HepG2 (cell line): ENCODE results near the gene TRIM44. TPM values are rescaled to one million over a fixed set of nuclear protein-coding genes. Genes with fewer than 3 reads are reported as not detected.

ENCODE experiments used
- ATAC-seq: fragments of 200-7000 bp; cut with Tn5 transposase; 3 replicates; pipeline ENCODE4 v1.9.1; 2020; ENCODE audit warnings: mild to moderate bottlenecking, moderate library complexity
- BruUV-seq: library from RNA; stranded (reverse); fragments of 400-500 nt; replicated peaks from 2 replicates; lab custom pipeline; 2021; lab: Mats Ljungman, UMichigan
- CTCF ChIA-PET: fragments of 300-600 bp; formaldehyde crosslinking; extraction: SDS; loops from one replicate; lab custom pipeline; 2021; ENCODE audit warnings: low total read pairs, inconsistent platforms, low intra/inter-chr PET ratio; lab: Yijun Ruan, JAX
- POLR2A ChIA-PET: fragments of 350-600 bp; sonication (Branson Sonifier 250); formaldehyde crosslinking; loops from one replicate; lab custom pipeline; 2020; ENCODE audit warnings: antibody characterized with exemption, inconsistent platforms; lab: Yijun Ruan, JAX
- DNase-seq: peaks from one replicate; pipeline ENCODE4 v3.0.0-alpha.2; 2015; ENCODE audit warnings: low spot score
- FAIRE-seq: peaks from 3 replicates; lab custom pipeline; 2011; peaks lifted over from hg19 to GRCh38; lab: Jason Lieb, UNC
- H2AFZ ChIP-seq: one replicate; pipeline ENCODE4 v1.6.1; 2011; ENCODE audit warnings: low read length, inconsistent platforms
- H3K27ac ChIP-seq: fragments of 300-600 bp; 3 replicates; pipeline ENCODE4 v1.8.0; 2011; ENCODE audit warnings: mixed run types, mild to moderate bottlenecking, mixed read lengths, low read length, inconsistent platforms; ENCODE audit not compliant: insufficient read depth; ENCODE audit errors: extremely low read length
- H3K27me3 ChIP-seq, 2 experiments: fragments of 200-600 bp in 1 of 2; 2 replicates in 1 of 2; 3 replicates in 1 of 2; pipeline versions ENCODE4 v1.6.0 to v1.8.0; 2011; ENCODE audit warnings: low read length in 2 of 2, mild to moderate bottlenecking in 2 of 2, moderate library complexity in 2 of 2, inconsistent platforms in 1 of 2; ENCODE audit not compliant: insufficient read depth in 2 of 2, control insufficient read depth in 1 of 2
- H3K36me3 ChIP-seq, 2 experiments: fragments of 200-600 bp in 1 of 2; replicated peaks in 1 of 2; 2 replicates in 1 of 2; 3 replicates in 1 of 2; pipeline versions ENCODE4 v1.5.1 to v1.8.0; 2011; ENCODE audit warnings: low read length in 2 of 2, inconsistent platforms in 1 of 2; ENCODE audit not compliant: insufficient read depth in 2 of 2, control insufficient read depth in 1 of 2
- H3K4me1 ChIP-seq: 2 replicates; pipeline ENCODE4 v1.5.1; 2012; ENCODE audit warnings: low read length, inconsistent platforms; ENCODE audit not compliant: insufficient read depth
- H3K4me2 ChIP-seq: 2 replicates; pipeline ENCODE4 v1.6.0; 2011; ENCODE audit warnings: low read depth, low read length, inconsistent platforms
- H3K4me3 ChIP-seq, 3 experiments: fragments of 200-600 bp in 1 of 3; sonication (generic), shearing (Covaris generic) in 1 of 3; replicated peaks in 1 of 3; 2 replicates each; pipeline ENCODE4 v1.5.1; 2011 to 2016; ENCODE audit warnings: low read length in 3 of 3, inconsistent platforms in 2 of 3, low read depth in 2 of 3, mild to moderate bottlenecking in 2 of 3, control low read depth in 1 of 3, mixed read lengths in 1 of 3; ENCODE audit not compliant: insufficient read depth in 1 of 3
- H3K79me2 ChIP-seq: one replicate; pipeline ENCODE4 v1.6.1; 2011; ENCODE audit warnings: low read length, inconsistent platforms; ENCODE audit not compliant: insufficient read depth
- H3K9ac ChIP-seq: 2 replicates; pipeline ENCODE4 v1.6.0; 2011; ENCODE audit warnings: mild to moderate bottlenecking, low read depth, low read length, inconsistent platforms; ENCODE audit not compliant: insufficient read depth
- H3K9me3 ChIP-seq: 2 replicates; pipeline ENCODE4 v1.5.1; 2012; ENCODE audit warnings: mild to moderate bottlenecking, low read length
- H4K20me1 ChIP-seq: 2 replicates; pipeline ENCODE4 v1.6.0; 2011; ENCODE audit warnings: inconsistent platforms, mild to moderate bottlenecking, low read length, moderate library complexity; ENCODE audit not compliant: insufficient read depth
- CBX5 ChIP-seq: sonication (generic); formaldehyde crosslinking; IDR thresholded peaks from 2 replicates; pipeline ENCODE4 v1.4.0; 2020; ENCODE audit warnings: missing genetic modification reagents, borderline replicate concordance
- EEA1 ChIP-seq: sonication (generic); formaldehyde crosslinking; IDR thresholded peaks from 2 replicates; pipeline ENCODE4 v1.5.1; 2020; ENCODE audit warnings: mild to moderate bottlenecking, missing genetic modification reagents, borderline replicate concordance
- MAFG ChIP-seq: sonication (generic); formaldehyde crosslinking; IDR thresholded peaks from 2 replicates; pipeline ENCODE4 v1.5.1; 2020; ENCODE audit warnings: mild to moderate bottlenecking, missing genetic modification reagents
- NCOR1 ChIP-seq: fragments of 200-600 bp; sonication (generic); IDR thresholded peaks from 2 replicates; pipeline ENCODE4 v1.7.0; 2017; ENCODE audit warnings: antibody characterized with exemption, low read length, borderline replicate concordance
- RBFOX2 ChIP-seq: fragments of 200-400 bp; formaldehyde crosslinking; IDR thresholded peaks from 2 replicates; pipeline ENCODE4 v1.6.1; 2017; ENCODE audit warnings: low read depth, mild to moderate bottlenecking, low read length
- RELA ChIP-seq: sonication (generic); formaldehyde crosslinking; IDR thresholded peaks from 2 replicates; pipeline ENCODE4 v1.4.0; 2020; ENCODE audit warnings: missing genetic modification reagents
- TBL1XR1 ChIP-seq: fragments of 150-350 bp; IDR thresholded peaks from 2 replicates; pipeline ENCODE4 v1.6.1; 2014; ENCODE audit warnings: borderline replicate concordance, low read length; ENCODE audit not compliant: partially characterized antibody
- THAP11 ChIP-seq: IDR thresholded peaks from 2 replicates; pipeline ENCODE4 v1.6.1; 2016; ENCODE audit warnings: missing biosample characterization, missing genetic modification reagents
- U2AF1 ChIP-seq: fragments of 200-400 bp; formaldehyde crosslinking; optimal IDR thresholded peaks from 2 replicates; pipeline ENCODE3; 2017; ENCODE audit warnings: mild to moderate bottlenecking, low read depth, low read length
- ZNF580 ChIP-seq: IDR thresholded peaks from 2 replicates; pipeline ENCODE4 v1.6.1; 2016; ENCODE audit warnings: low read depth, borderline replicate concordance
- ZNF792 ChIP-seq: IDR thresholded peaks from 2 replicates; pipeline ENCODE4 v1.6.1; 2016
- WGBS: methylation state at CpG from one replicate; pipeline ENCODE4 v1.1.6; 2017; ENCODE audit warnings: low lambda C conversion rate; 5-methylcytosine and 5-hydroxymethylcytosine counted together
- in situ Hi-C: cut with HindIII; loops from 2 replicates; pipeline ENCODE4 v1.10.0; 2017; ENCODE audit warnings: low pct_unique_long_range_greater_than_20kb; ENCODE audit not compliant: extremely low pct_ligation_motif_present
- intact Hi-C: fragments of 100-400 bp; cut with micrococcal nuclease; formaldehyde crosslinking; loops from one replicate; pipeline ENCODE4 v1.10.0; 2022; ENCODE audit not compliant: unreplicated experiment
- polyA plus RNA-seq, 8 experiments: library from polyadenylated mRNA; depleted of rRNA in 3 of 8; stranded (reverse) in 7 of 8; unstranded in 1 of 8; fragments of >200 nt; fragmentation: Illumina TruSeq in 4 of 8; extraction: Trizol in 4 of 8; gene quantifications; 2 replicates each; pipeline versions ENCODE4 v1.2.1 to v1.2.3, GENCODE V29; 2011 to 2016; ENCODE audit warnings: low read depth in 4 of 8, missing spikeins in 1 of 8, mixed read lengths in 1 of 8; ENCODE audit not compliant: insufficient read depth in 1 of 8
- total RNA-seq, 5 experiments: library from RNA; depleted of rRNA; stranded (reverse); fragments of >200 nt; fragmentation: Illumina TruSeq; extraction: Trizol; gene quantifications; 2 replicates each; pipeline ENCODE4 v1.2.3, GENCODE V29; 2016; ENCODE audit warnings: low read depth in 1 of 5

Gene TRIM44
- total and polyA plus RNA-seq, 2 of the 13 experiments (the other 11 are each of a cell fraction or from before 2014, with no cell fraction given): 22.7 to 50.3 TPM

DNA sequence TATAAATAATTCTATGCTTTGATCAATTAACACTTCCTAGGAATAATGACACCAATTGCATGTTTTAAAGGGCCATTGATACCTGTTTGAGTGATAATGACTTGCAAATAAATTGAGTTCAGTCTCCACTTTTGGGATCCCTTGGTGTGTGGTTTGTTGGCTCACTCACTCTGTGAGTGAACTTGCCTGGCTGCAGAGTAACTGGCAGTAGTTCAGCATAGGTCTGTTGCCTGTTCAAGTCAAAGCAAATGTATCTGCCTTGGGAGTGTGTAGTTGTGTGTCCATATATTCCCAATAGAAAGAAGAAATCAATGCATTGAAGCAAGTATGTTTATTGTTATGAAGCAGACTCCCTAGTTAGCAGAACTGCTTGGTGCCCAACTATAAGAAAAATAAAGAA, 49.3 kb downstream of the TRIM44 start:
- no peak for DNase-seq
- Histone ChIP-seq H3K4me3 (no peak overlapping the region), H4K20me1 (0 out of 2 replicates have a peak, but pooled peaks cover 3% of the 10 kb centered on the region), H3K36me3 (no peaks in the 10 kb centered on the region), H3K79me2 (no peaks in the 10 kb centered on the region), H3K9ac (no peak overlapping the region), H3K4me2 (no peak overlapping the region), H3K27ac (no peak overlapping the region), H3K9me3 (no peaks in the 10 kb centered on the region), H2AFZ (no peak overlapping the region), H3K4me1 (no peaks in the 10 kb centered on the region), H3K27me3 (no peaks in the 10 kb centered on the region)
- ATAC-seq: no peak
- BruUV-seq: no TSS peak
- intact Hi-C loops: loop anchor here (10.0 kb wide), 3 partner anchors 97 to 423 kb away; partner anchors contain the start of gene FJX1
- no peak for TF ChIP-seq TBL1XR1
- TF ChIP-seq NCOR1: no peak
- CTCF ChIA-PET: no interaction called here
- in situ Hi-C loops: no loop called here
- FAIRE-seq: no peak
- POLR2A ChIA-PET: no interaction called here

DNA sequence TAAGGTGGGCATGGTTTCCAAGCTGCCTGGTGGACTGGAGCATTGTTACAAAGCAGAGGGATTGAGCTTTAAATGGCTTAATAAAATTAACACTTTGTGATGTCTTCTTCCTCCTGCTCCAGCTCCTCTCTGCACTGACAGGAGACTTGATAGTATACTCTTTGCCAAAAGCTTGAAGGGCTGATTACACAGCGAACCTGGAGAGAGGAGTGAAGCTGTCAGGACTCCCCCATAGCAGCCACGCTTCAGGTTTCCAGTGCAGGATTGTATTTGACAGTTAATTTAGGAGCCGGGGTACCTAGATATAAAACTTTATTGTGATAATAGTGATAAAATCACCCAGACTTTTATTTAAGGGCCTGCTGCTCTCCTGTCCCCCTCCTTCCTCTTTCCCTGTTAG, 50.0 kb downstream of the TRIM44 start:
- 100% methylated on average over 3 of the region's 3 CpGs for WGBS
- no peak for DNase-seq

More for the DNA sequence above, 50.0 kb downstream of the TRIM44 start:
- Histone ChIP-seq H3K4me3 (no peak overlapping the region), H3K4me2 (no peak overlapping the region), H3K4me1 (no peaks in the 10 kb centered on the region), H4K20me1 (0 out of 2 replicates have a peak, but pooled peaks cover 3% of the 10 kb centered on the region), H3K27ac (no peak overlapping the region), H3K79me2 (no peaks in the 10 kb centered on the region), H2AFZ (no peak overlapping the region), H3K9me3 (no peaks in the 10 kb centered on the region), H3K9ac (no peak overlapping the region), H3K27me3 (no peaks in the 10 kb centered on the region), H3K36me3 (no peaks in the 10 kb centered on the region; a peak in 1 of 5 replicates)
- intact Hi-C loops (loop anchor here (10.0 kb wide), 3 partner anchors 98 to 422 kb away; partner anchors contain the start of gene FJX1), in situ Hi-C loops (no loop called here)
- CTCF ChIA-PET: no interaction called here
- POLR2A ChIA-PET: no interaction called here
- ATAC-seq (no peak), FAIRE-seq (no peak)
- BruUV-seq: no TSS peak
- TF ChIP-seq CBX5 (CRISPR knock-in tag) (no peak), RELA (no peak), U2AF1 (no peak), MAFG (no peak), ZNF792 (CRISPR knock-in tag) (no peak), EEA1 (CRISPR knock-in tag) (no peak), RBFOX2 (no peak), THAP11 (no peak), ZNF580 (no peak)
